Measurements from ENCODE around the gene PLXNC1.

PLXNC1 gene

GRCh38 chr12:94287245-94287628, 138.9 kb downstream of the PLXNC1 start:
- TF ChIP-seq ZNF138 (tag by site-specific recombination; IDR thresholded peaks at IDR 0.05; ENCODE audit: borderline replicate concordance) = no peak
- TF ChIP-seq ZNF221 (tag by site-specific recombination; IDR thresholded peaks at IDR 0.05; ENCODE audit: borderline replicate concordance) = no peak
- TF ChIP-seq SETDB1 (IDR thresholded peaks at IDR 0.05; ENCODE audit: insufficient read length, low read length) = no peak
- CTCF ChIA-PET = no interaction called here
- H3K4me3 ChIP-seq (ENCODE audit: low read depth, low read length) = no peak overlapping the region
- H3K36me3 ChIP-seq (ENCODE audit: control insufficient read depth in 2 of 2, insufficient read depth in 1 of 2, low read length in 2 of 2) = no peaks in the 10 kb centered on the region
- no peaks in the 10 kb centered on the region for H3K9me3 ChIP-seq (ENCODE audit: control insufficient read depth, insufficient read depth, low read depth, low read length)
- POLR2A ChIA-PET = no interaction called here
- H3K4me1 ChIP-seq (ENCODE audit: control insufficient read depth, insufficient read depth, low read length) = peaks cover 5% of the 10 kb centered on the region
- no peak overlapping the region for H3K27ac ChIP-seq (ENCODE audit: extremely low read depth, low read depth, low read length)

GRCh38 chr12:94289461-94290312, 141.3 kb downstream of the PLXNC1 start:
- Histone ChIP-seq H3K27ac (ENCODE audit: extremely low read depth, low read depth, low read length) (no peak overlapping the region), H3K4me1 (ENCODE audit: control insufficient read depth, insufficient read depth, low read length) (peaks cover 5% of the 10 kb centered on the region), H3K4me3 (ENCODE audit: low read depth, low read length) (no peak overlapping the region), H3K36me3 (ENCODE audit: control insufficient read depth in 2 of 2, insufficient read depth in 1 of 2, low read length in 2 of 2) (no peaks in the 10 kb centered on the region), H3K9me3 (ENCODE audit: control insufficient read depth, insufficient read depth, low read depth, low read length) (no peaks in the 10 kb centered on the region)
- ChIA-PET POLR2A (no interaction called here), CTCF (interaction anchor here (0.9 kb wide), 1 partner anchor 155 kb away, joined by 3 read pairs; no protein-coding TSS in a partner anchor)
- TF ChIP-seq BCL11A (tag by site-specific recombination; IDR thresholded peaks at IDR 0.05; ENCODE audit: low read depth) = no peak
- no peak for TF ChIP-seq ZNF664 (tag by site-specific recombination; IDR thresholded peaks at IDR 0.05)
- no peak for TF ChIP-seq ZNF529 (tag by site-specific recombination; IDR thresholded peaks at IDR 0.05; ENCODE audit: insufficient replicate concordance)
- TF ChIP-seq ZNF10 (tag by site-specific recombination; IDR thresholded peaks at IDR 0.05) = no peak
- no peak for TF ChIP-seq BCL11B (tag by site-specific recombination; IDR thresholded peaks at IDR 0.05; ENCODE audit: low read depth)
- TF ChIP-seq ZNF658 (tag by site-specific recombination; IDR thresholded peaks at IDR 0.05) = no peak
- no peak for TF ChIP-seq ZNF513 (tag by site-specific recombination; IDR thresholded peaks at IDR 0.05)
- TF ChIP-seq TRIM28 (IDR thresholded peaks at IDR 0.05; ENCODE audit: borderline replicate concordance, low read length) = no peak
- no peak for TF ChIP-seq ZSCAN23 (tag by site-specific recombination; IDR thresholded peaks at IDR 0.05)
- TF ChIP-seq ZNF280D (tag by site-specific recombination; IDR thresholded peaks at IDR 0.05) = no peak
- no peak for TF ChIP-seq ZNF239 (tag by site-specific recombination; IDR thresholded peaks at IDR 0.05)
- TF ChIP-seq SP3 (tag by site-specific recombination; IDR thresholded peaks at IDR 0.05) = no peak
- TF ChIP-seq ZNF548 (tag by site-specific recombination; IDR thresholded peaks at IDR 0.05) = no peak

- Histone ChIP-seq H3K4me3 (ENCODE audit: low read depth, low read length) (no peak overlapping the region), H3K27ac (ENCODE audit: extremely low read depth, low read depth, low read length) (no peak overlapping the region), H3K9me3 (ENCODE audit: control insufficient read depth, insufficient read depth, low read depth, low read length) (no peaks in the 10 kb centered on the region), H3K4me1 (ENCODE audit: control insufficient read depth, insufficient read depth, low read length) (peaks cover 5% of the 10 kb centered on the region), H3K36me3 (ENCODE audit: control insufficient read depth in 2 of 2, insufficient read depth in 1 of 2, low read length in 2 of 2) (no peaks in the 10 kb centered on the region)
- TF ChIP-seq ZNF549 (tag by site-specific recombination; IDR thresholded peaks at IDR 0.05) (no peak), SP3 (tag by site-specific recombination; IDR thresholded peaks at IDR 0.05) (no peak), ZNF560 (tag by site-specific recombination; IDR thresholded peaks at IDR 0.05; ENCODE audit: borderline replicate concordance) (no peak), ZNF148 (tag by site-specific recombination; IDR thresholded peaks at IDR 0.05; ENCODE audit: borderline replicate concordance) (no peak), ZNF747 (tag by site-specific recombination; IDR thresholded peaks at IDR 0.05) (no peak), ZNF18 (tag by site-specific recombination; IDR thresholded peaks at IDR 0.05) (no peak), ZNF660 (tag by site-specific recombination; IDR thresholded peaks at IDR 0.05) (no peak)
- ChIA-PET POLR2A (no interaction called here), CTCF (no interaction called here)
Observed at GRCh38 chr12:94290353-94290752, 142.0 kb downstream of the PLXNC1 start.

All from HEK293 (cell line).